Naive B cell (primary cell): Measurements from ENCODE around the gene UBE2S. TPM values are rescaled to one million over a fixed set of nuclear protein-coding genes. Genes with fewer than 3 reads are reported as not detected.
"Not testable (repeated sequence)": the region's sequence is repeated elsewhere in the genome, so short reads cannot be mapped to it uniquely, and the experiment has no call there.

ENCODE experiments used
- ATAC-seq, 2 donors: fragments of 150-1000 bp; cut with Tn5 transposase; 2 replicates each; pipeline ENCODE4 v1.10.0; 2021; ENCODE audit warnings: low read depth in 2 of 2, mild to moderate bottlenecking in 2 of 2, moderate library complexity in 2 of 2
- DNase-seq: peaks from one replicate; pipeline ENCODE4 v3.0.0; 2022
- H3K27ac Mint-ChIP-seq, 6 donors: one replicate each; pipeline ENCODE4 v1.8.0; 2020 to 2022; ENCODE audit warnings: mild to moderate bottlenecking in 6 of 6, mixed read lengths in 6 of 6, moderate library complexity in 5 of 6, inconsistent platforms in 2 of 6
- H3K27me3 Mint-ChIP-seq, 3 donors: one replicate each; pipeline ENCODE4 v1.8.0; 2021 to 2022; ENCODE audit warnings: mixed read lengths in 3 of 3, mild to moderate bottlenecking in 1 of 3
- H3K36me3 Mint-ChIP-seq, 2 donors: one replicate each; pipeline ENCODE4 v1.8.0; 2020 to 2022; ENCODE audit warnings: mixed read lengths in 2 of 2, inconsistent platforms in 1 of 2, mild to moderate bottlenecking in 1 of 2
- H3K4me1 Mint-ChIP-seq, 3 donors: one replicate each; pipeline ENCODE4 v1.8.0; 2020 to 2022; ENCODE audit warnings: mixed read lengths in 3 of 3, inconsistent platforms in 1 of 3, mild to moderate bottlenecking in 1 of 3, moderate library complexity in 1 of 3
- H3K4me3 Mint-ChIP-seq, 8 donors: one replicate each; pipeline ENCODE4 v1.8.0; 2020 to 2022; ENCODE audit warnings: mild to moderate bottlenecking in 8 of 8, mixed read lengths in 8 of 8, moderate library complexity in 8 of 8, inconsistent platforms in 2 of 8
- H3K9me3 Mint-ChIP-seq, 7 donors: one replicate each; pipeline ENCODE4 v1.8.0; 2020 to 2022; ENCODE audit warnings: mixed read lengths in 7 of 7, mild to moderate bottlenecking in 5 of 7, inconsistent platforms in 2 of 7, moderate library complexity in 1 of 7
- polyA plus RNA-seq, 6 donors: library from polyadenylated mRNA; unstranded; fragments of 300-500 nt; fragmentation: Illumina TruSeq; gene quantifications; one replicate each; pipeline ENCODE4 v1.2.3, GENCODE V29; 2021; ENCODE audit warnings: low read depth in 6 of 6

The UBE2S gene
- polyA plus RNA-seq, 6 donors from 2014 or later, result 18.8 to 41.3 (median 30.6) TPM

DNA sequence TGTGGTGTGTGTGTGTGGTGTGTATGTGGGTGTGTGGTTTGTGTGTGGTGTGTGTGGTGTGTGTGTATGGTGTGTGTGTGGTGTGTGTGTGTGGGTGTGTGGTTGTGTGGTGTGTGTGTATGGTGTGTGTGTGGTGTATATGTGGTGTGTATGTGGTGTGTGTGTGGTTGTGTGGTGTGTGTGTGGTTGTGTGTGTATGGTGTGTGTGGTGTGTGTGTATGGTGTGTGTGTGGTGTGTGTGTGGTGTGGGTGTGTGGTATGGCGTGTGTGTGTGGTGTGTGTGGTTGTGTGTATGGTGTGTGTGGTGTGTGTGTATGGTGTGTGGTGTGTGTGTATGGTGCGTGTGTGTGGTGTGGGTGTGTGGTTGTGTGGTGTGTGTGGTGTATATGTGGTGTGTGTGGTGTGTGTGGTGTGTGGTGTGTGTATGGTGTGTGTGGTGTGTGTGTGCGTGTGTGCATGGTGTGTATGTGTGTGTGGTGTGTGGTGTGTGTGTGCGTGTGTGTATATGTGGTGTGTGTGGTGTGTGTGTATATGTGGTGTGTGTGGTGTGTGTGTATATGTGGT, 26.9 kb upstream of the UBE2S start:
- ATAC-seq (no peak), DNase-seq (no peak)
- Mint-ChIP-seq H3K4me3 (no peak overlapping the region), H3K36me3 (peaks cover 0 to 7% of the 10 kb centered on the region in 2 donors), H3K9me3 (peaks cover 0 to 11% (median 0%) of the 10 kb centered on the region in 7 donors), H3K4me1 (peaks cover 2 to 7% (median 5%) of the 10 kb centered on the region in 3 donors), H3K27ac (no peak overlapping the region), H3K27me3 (peaks cover 48 to 67% (median 64%) of the 10 kb centered on the region in 3 donors)

DNA sequence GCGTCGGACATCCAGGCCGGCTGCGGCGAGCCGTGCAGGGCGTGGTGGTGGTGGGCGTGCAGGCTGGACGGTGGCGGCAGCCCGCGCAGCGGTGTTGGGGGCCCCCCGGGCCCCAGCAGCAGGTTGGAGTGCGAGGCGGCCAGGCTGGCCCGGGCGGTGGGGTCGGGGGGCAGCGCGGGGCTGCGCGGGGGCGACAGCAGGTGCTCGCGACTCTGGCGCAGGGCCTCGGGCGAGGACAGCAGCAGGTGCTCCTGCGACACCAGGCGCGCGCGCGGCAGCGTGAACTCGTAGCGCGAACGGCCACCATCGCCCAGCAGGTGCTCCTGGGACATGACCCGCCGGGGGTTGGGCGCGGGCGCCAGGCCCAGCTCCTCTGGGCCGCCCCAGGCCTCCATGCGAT, 25.7 kb upstream of the UBE2S start:
- Mint-ChIP-seq H3K36me3 (no peaks in the 10 kb centered on the region), H3K9me3 (peaks cover 0 to 7% (median 0%) of the 10 kb centered on the region in 7 donors), H3K4me1 (peaks cover 0 to 3% (median 2%) of the 10 kb centered on the region in 3 donors), H3K27me3 (peaks cover 41 to 67% (median 64%) of the 10 kb centered on the region in 3 donors), H3K4me3 (no peak overlapping the region), H3K27ac (no peak overlapping the region)
- ATAC-seq (no peak), DNase-seq (no peak)

DNA sequence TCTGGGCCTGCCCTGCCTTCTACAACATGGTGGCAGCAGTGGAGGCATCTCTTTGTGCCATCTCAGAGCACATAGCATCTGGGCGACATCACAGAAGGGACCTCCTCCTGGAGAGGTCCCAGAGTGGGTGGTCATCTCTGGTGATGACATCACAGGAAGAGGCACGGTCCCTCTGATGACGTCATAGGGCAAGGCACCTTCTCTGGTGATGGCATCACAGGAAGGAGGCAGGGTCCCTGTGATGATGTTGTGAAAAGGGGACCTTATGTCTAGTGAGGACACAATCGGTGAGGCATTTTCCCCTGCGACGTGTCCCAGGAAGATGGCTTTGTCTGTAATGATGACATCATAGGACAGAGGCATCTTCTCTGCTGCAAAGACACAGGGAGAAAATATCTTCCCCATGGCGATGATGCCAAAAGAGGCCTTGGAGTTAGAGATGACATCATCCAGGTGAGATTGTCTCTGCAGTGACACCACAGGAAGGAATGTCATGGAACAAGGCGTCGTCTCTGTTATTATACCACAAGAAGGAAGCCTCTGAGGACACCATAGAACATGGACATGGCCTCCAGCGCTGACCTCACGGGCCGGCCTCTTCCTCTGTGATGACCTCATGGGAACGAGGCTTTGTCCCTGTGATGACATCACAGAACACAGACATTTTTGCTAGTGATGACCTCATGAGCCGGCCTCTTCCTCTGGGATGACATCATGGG, 24.8 kb upstream of the UBE2S start:
- no peaks in the 10 kb centered on the region for H3K36me3 Mint-ChIP-seq
- ATAC-seq (no peak), DNase-seq (no peak)
- H3K4me3 Mint-ChIP-seq, result no peak overlapping the region
- H3K4me1 Mint-ChIP-seq, result peaks cover 0 to 3% (median 2%) of the 10 kb centered on the region in 3 donors
- no peak overlapping the region for H3K27ac Mint-ChIP-seq
- peaks cover 0 to 7% (median 0%) of the 10 kb centered on the region in 7 donors for H3K9me3 Mint-ChIP-seq
- peaks cover 40 to 66% (median 60%) of the 10 kb centered on the region in 3 donors for H3K27me3 Mint-ChIP-seq

DNA sequence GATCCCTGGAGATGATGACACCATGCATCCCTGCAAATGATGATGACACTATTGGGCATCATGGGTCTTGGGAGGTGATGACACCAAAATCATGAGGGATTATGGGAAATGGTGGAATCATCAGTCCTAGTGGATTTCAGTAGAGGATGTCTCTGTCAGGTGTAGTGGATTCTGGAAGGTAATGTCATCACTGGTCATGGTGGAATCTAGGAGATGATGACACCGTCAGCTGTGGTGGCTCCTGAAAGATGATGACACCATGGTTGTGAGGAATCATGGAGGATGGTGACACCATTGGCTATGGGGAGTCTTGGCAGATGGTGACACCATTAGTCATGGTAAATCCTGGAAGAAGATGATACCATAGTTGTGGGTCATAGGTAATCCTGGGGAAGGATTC, 23.6 kb upstream of the UBE2S start:
- DNase-seq, result no peak
- peaks cover 0 to 7% (median 0%) of the 10 kb centered on the region in 7 donors for H3K9me3 Mint-ChIP-seq
- no peak for ATAC-seq
- H3K4me3 Mint-ChIP-seq, result no peak overlapping the region
- H3K27ac Mint-ChIP-seq, result no peak overlapping the region
- H3K36me3 Mint-ChIP-seq, result no peaks in the 10 kb centered on the region
- H3K27me3 Mint-ChIP-seq, result peaks cover 29 to 59% (median 48%) of the 10 kb centered on the region in 3 donors
- peaks cover 0 to 3% (median 0%) of the 10 kb centered on the region in 3 donors for H3K4me1 Mint-ChIP-seq

DNA sequence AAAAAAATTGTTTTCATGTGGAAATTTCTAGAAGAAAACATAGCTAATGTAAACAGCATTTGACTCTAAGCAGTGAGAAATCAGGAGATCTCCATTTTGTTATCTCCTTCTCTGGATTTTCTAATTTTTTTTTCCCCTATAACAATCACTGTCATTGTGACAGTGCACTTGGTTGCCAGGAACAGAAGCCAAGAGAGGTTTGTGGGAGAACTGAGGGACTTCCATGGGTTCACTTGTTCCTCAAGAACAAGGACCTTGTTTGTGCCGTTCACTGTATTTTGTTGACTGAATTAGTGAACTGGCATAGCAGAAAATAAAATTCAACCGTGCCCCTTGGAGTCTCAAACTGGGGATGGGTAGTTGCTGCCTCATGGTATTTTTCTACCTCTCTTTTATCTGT, 18.5 kb upstream of the UBE2S start:
- Mint-ChIP-seq H3K36me3 (no peaks in the 10 kb centered on the region), H3K4me3 (no peak overlapping the region), H3K27me3 (peaks cover 24 to 51% (median 45%) of the 10 kb centered on the region in 3 donors), H3K27ac (no peak overlapping the region), H3K4me1 (peaks cover 0 to 4% (median 3%) of the 10 kb centered on the region in 3 donors), H3K9me3 (peaks cover 0 to 2% (median 0%) of the 10 kb centered on the region in 7 donors)
- DNase-seq (no peak), ATAC-seq (no peak)

DNA sequence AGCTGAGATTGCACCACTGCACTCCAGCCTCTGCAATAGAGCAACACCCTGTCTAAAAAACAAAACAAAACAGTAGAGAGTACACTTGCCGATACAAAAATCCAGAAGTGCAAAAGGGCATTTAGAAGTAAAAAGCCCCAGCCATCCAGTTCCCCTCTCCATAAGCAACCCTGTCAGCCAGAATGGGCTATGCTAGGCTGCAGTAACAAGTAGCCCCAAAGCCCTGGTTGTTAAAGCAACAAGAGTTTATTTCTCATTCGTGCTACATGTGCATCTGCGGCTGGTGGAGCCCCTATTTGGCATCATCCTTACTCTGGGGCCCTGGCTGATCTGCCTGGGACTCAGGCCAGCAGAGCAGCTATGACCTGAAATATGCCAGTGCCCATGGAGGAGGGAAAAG, 16.9 kb upstream of the UBE2S start:
- H3K27me3 Mint-ChIP-seq, result peaks cover 10 to 36% (median 30%) of the 10 kb centered on the region in 3 donors
- peaks cover 0 to 4% (median 3%) of the 10 kb centered on the region in 3 donors for H3K4me1 Mint-ChIP-seq
- peak overlapping the region in 1 of 8 donors; percentile 4 for H3K4me3 Mint-ChIP-seq
- ATAC-seq (no peak), DNase-seq (no peak)
- no peaks in the 10 kb centered on the region for H3K36me3 Mint-ChIP-seq
- H3K27ac Mint-ChIP-seq, result no peak overlapping the region
- H3K9me3 Mint-ChIP-seq, result no peaks in the 10 kb centered on the region

GRCh38 chr19:55423225-55424005, 15.8 kb upstream of the UBE2S start:
- H3K9me3 Mint-ChIP-seq, result no peaks in the 10 kb centered on the region
- no peak for DNase-seq

GRCh38 chr19:55421281-55421680, 13.7 kb upstream of the UBE2S start:
- H3K36me3 Mint-ChIP-seq, DNase-seq, H3K4me1 Mint-ChIP-seq, H3K4me3 Mint-ChIP-seq, H3K9me3 Mint-ChIP-seq, ATAC-seq: not testable (repeated sequence)
- Mint-ChIP-seq H3K27me3 (peaks cover 15 to 23% (median 16%) of the 10 kb centered on the region in 3 donors), H3K27ac (peak overlapping the region in 2 of 6 donors; percentile 11 to 21)

More at GRCh38 chr19:55423225-55424005, 15.8 kb upstream of the UBE2S start:
- Mint-ChIP-seq H3K4me1 (peaks cover 0 to 4% (median under 1%) of the 10 kb centered on the region in 3 donors), H3K27me3 (peaks cover 10 to 28% (median 19%) of the 10 kb centered on the region in 3 donors), H3K27ac (no peak overlapping the region), H3K36me3 (no peaks in the 10 kb centered on the region), H3K4me3 (no peak overlapping the region)
- ATAC-seq, result no peak

DNA sequence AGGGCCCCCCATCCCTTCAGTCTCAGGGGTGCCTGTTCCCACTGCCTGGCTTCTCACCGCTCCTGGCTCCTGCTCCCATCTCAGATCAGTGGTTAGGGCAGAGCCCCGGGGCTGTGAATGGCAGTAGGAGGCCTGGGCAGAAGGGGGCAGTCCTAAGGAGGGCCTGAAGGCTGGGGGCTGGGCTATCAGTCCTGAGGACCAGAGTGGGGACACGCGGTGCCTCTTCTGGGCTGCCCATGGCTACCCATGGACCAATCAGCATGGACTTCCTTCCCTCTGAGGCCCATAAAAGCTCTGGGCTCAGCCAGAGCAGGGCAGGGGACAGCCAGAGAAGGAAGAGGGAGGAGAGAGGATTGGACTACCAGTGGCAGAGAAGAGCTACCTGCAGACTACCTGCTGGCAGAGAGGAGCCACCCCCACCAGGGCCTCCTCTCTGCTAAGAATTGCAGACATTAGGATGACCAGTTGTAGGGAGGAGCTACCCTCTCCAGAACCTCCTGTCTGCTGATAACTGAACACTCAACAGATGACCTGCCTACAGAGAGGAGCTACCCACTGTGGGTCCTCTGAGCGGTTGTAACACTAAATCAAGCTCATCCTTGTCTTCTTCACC, 12.1 kb upstream of the UBE2S start:
- ATAC-seq, result no peak
- Mint-ChIP-seq H3K36me3 (no peaks in the 10 kb centered on the region), H3K4me1 (peaks cover 0 to 4% (median 0%) of the 10 kb centered on the region in 3 donors), H3K9me3 (no peaks in the 10 kb centered on the region), H3K27me3 (peaks cover 9 to 23% (median 11%) of the 10 kb centered on the region in 3 donors), H3K27ac (no peak overlapping the region), H3K4me3 (no peak overlapping the region)
- no peak for DNase-seq

GRCh38 chr19:55419103-55419502, 11.5 kb upstream of the UBE2S start:
- Mint-ChIP-seq H3K4me1 (peaks cover 0 to 4% (median 0%) of the 10 kb centered on the region in 3 donors), H3K4me3 (no peak overlapping the region), H3K27me3 (peaks cover 5 to 19% (median 11%) of the 10 kb centered on the region in 3 donors), H3K27ac (no peak overlapping the region), H3K9me3 (no peaks in the 10 kb centered on the region), H3K36me3 (no peaks in the 10 kb centered on the region)
- DNase-seq (no peak), ATAC-seq (no peak)

GRCh38 chr19:55418185-55418584, 10.6 kb upstream of the UBE2S start:
- Mint-ChIP-seq H3K36me3 (no peaks in the 10 kb centered on the region), H3K4me3 (no peak overlapping the region), H3K27ac (no peak overlapping the region), H3K27me3 (peaks cover 0 to 14% (median 5%) of the 10 kb centered on the region in 3 donors), H3K9me3 (no peaks in the 10 kb centered on the region), H3K4me1 (peaks cover 0 to 4% (median 0%) of the 10 kb centered on the region in 3 donors)
- DNase-seq (peak; percentile 47), ATAC-seq (peak; percentile 69 to 71)

DNA sequence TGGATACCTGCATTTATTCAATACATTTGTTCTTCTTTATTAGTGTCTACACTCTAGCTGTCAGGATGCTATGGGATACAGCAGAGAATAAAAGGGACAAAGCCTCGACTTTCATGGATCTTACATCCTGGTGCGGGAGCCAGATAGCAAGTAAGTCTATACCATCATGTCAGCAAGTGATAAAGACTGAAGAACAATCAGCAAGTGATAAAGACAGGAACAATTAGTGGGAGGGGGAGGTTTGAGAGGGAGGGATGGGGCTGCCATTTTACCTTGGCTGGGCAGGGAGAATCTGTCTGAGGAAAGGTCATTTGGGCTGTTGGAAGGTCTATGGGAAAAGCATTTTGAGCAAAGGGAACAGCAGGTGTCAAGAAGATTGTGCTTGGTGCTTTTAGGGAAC, 2.6 kb upstream of the UBE2S start:
- no peak for DNase-seq
- Mint-ChIP-seq H3K27ac (peak overlapping the region in 2 of 6 donors; percentile 40 to 92), H3K4me3 (peak overlapping the region in 3 of 8 donors; percentile 1 to 74 (median 29)), H3K4me1 (peaks cover 19 to 31% (median 20%) of the 10 kb centered on the region in 3 donors), H3K36me3 (peaks cover 8 to 20% of the 10 kb centered on the region in 2 donors), H3K27me3 (no peaks in the 10 kb centered on the region), H3K9me3 (peaks cover 2 to 11% (median 8%) of the 10 kb centered on the region in 7 donors)
- ATAC-seq, result no peak

DNA sequence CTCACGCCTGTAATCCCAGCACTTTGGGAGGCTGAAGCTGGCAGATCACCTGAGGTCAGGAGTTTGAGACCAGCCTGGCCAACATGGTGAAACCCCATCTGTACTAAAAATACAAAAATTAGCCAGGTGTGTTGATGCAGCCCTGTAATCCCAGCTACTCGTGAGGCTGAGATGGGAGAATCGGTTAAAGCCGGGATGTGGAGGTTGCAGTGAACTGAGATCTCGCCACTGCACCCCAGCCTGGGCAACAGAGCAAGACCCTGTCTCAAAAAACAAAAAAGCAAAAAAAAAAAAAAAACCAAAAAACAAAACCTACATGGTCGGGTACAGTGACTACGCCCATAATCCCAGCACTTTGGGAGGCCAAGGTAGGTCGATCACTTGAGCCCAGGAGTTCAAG, 1.6 kb upstream of the UBE2S start:
- ATAC-seq, DNase-seq, H3K27me3 Mint-ChIP-seq: not testable (repeated sequence)
- Mint-ChIP-seq H3K27ac (peak overlapping the region; percentile 71 to 100 (median 98)), H3K9me3 (peaks cover 2 to 11% (median 8%) of the 10 kb centered on the region in 7 donors), H3K36me3 (peaks cover 8 to 20% of the 10 kb centered on the region in 2 donors), H3K4me3 (peak overlapping the region in 7 of 8 donors; percentile 66 to 96 (median 92)), H3K4me1 (peaks cover 19 to 31% (median 20%) of the 10 kb centered on the region in 3 donors)
